Gastrocnemius medialis (tissue), 4 donors: ENCODE data around the gene GIN1.

ENCODE experiments used
- CTCF ChIP-seq, 5 experiments: fragments of 450-650 bp in 3 of 5; fragments of 200-600 bp in 2 of 5; sonication (generic) in 2 of 5; IDR thresholded peaks in 4 of 5; conservative IDR thresholded peaks in 1 of 5; 1 replicate in 4 of 5; 2 replicates in 1 of 5; pipeline ENCODE4 v1.5.1; 2016 to 2019; ENCODE audit warnings: antibody characterized with exemption in 5 of 5, mild to moderate bottlenecking in 3 of 5, moderate library complexity in 3 of 5
- POLR2A ChIP-seq, 2 donors: fragments of 450-650 bp; IDR thresholded peaks; one replicate each; pipeline ENCODE4 v1.6.1; 2017; ENCODE audit warnings: antibody characterized with exemption in 2 of 2, mild to moderate bottlenecking in 2 of 2, moderate library complexity in 2 of 2

- TF ChIP-seq CTCF (IDR thresholded peaks at IDR 0.05 in 4 of 5, conservative IDR thresholded peaks at IDR 0.05 in 1 of 5) (no peak), POLR2A (IDR thresholded peaks at IDR 0.05) (no peak)
These were observed 17.7 kb downstream of the GIN1 start for GRCh38 chr5:103102234-103102633.
